Measurements from ENCODE around the gene HSP90AB1.

The HSP90AB1 gene

DNA sequence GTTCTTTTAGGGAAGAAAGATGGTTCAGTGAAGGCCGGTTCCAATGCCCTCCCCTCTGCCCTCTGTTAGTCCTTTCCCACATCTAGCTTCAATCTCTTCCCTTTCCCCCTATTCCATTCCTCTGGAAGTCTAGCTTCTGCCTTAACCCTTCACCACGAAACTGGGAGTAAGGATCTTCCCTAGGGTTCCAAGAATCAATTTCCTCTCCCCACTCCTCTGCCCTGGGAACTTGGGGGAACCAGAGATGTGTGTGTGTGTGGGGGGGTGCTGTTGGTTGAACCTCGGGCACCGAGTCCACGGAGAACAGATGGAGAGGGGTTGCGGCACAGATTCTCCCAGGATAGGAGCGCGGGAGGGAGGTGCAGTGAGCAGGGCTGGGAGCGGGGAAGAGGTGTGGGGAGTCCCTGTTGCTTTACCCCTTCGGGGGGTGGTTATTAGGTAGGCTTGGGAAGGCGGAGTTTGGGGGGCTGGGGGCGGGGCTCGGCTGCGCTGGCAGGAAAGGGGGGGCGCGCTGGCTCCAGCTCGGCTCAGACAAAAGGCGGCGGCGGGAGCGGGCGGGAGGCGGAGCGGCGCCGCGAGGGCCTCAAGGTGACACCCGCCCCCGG lies 23.1 kb downstream of the HSP90AB1 start, which contains the start of gene TMEM151B:
Gene TMEM151B (plus strand): TSS at position 530 of the 605 bp plus-strand sequence. CDS start 293 bp downstream, outside the sequence.
- peak; percentile 26 for DNase-seq

DNA sequence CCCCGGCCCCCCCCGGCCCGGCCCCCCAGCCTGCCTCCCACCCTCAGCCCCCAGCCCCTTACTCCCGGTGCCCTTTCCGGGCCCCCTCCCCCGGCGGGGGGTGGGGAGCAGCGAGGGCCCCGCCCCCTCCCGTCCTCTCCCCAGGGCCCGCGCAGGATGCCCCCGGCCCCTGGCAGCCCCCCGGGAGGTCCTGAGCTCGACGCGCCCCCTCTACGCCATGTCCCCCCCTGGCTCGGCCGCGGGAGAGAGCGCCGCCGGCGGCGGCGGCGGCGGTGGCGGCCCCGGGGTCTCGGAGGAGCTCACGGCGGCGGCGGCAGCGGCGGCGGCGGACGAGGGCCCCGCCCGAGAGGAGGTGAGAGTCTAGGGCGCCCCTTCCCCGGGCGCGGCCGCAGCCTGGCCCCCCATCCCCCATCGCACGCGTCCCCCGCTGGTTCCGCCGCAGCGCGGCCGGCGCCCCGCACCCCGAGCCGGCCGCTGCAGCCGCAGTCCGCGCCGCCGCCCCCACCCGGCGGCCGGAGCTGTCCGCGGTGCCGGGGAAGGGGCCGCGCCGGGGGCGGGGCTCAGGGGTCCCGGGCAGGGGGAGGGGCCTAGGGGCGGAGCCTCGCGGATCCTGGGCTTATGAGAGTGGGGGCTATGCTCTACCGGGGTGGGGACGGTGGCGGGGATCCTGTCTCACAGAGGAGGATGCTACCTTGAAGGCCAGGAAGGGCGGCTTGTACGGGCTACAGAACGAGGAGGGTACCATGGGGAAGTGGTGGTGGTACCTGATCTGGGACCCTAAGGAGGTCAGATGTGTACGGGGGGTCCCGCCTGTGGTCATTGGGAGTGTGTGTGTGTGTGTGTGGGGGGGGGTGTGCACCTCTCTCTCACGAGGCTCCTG lies 23.9 kb downstream of the HSP90AB1 start:
- DNase-seq = peak; percentile 34

DNA sequence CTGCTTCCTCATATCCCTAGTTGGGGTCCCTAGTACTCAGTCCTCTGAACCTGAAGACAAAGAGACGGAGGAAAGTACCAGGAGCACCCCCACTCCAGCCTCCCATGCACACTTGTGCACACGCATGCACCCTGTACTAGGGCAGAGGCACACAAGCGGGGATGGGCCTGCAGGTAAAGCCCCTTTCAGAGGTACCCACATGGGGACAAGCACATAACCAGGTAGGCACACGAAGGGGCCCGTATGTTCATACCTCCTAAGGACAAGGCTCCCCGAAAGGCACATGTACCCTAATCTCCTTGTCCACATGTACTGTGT lies 24.5 kb downstream of the HSP90AB1 start:
- DNase-seq = no peak

DNA sequence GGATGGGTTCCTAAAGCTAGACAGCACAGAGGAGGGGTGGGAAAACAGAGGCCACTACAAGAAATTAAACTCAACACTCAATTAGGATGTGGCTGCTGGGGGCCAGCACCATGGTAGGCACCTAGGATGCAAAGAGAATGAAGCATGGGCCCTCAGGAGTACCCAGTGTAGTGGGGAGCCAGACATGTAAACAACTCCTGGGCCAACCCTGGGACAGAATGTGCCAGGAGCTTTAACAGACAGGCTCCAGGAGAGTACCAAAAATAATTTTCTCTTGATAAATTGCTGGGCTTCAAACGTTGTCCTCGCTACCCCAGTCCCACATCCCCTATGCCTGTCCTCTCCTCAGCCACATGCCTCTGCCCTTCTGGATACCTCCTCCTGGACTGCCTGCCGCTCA lies 25.0 kb downstream of the HSP90AB1 start:
- DNase-seq = no peak

DNA sequence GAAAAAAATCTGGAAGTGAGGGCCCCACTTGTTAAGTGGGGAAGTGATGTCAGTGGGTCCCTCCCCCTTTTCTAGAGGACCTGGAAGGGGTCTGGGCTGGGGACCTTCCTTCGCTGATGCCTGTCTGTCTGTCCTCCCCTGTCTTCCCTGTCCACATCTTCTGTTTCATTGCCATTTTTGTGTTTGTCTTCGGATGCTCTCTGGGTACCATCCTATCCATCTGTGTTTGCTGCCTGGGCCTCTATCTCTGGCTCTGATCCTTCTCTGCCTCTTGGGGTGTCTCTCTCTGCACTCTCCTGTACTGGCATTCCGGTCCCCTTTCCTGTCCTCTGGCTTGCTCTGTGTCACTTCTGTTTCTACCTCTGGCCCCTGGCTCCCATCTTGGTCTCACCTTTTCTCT lies 25.6 kb downstream of the HSP90AB1 start:
- no peak for DNase-seq

DNA sequence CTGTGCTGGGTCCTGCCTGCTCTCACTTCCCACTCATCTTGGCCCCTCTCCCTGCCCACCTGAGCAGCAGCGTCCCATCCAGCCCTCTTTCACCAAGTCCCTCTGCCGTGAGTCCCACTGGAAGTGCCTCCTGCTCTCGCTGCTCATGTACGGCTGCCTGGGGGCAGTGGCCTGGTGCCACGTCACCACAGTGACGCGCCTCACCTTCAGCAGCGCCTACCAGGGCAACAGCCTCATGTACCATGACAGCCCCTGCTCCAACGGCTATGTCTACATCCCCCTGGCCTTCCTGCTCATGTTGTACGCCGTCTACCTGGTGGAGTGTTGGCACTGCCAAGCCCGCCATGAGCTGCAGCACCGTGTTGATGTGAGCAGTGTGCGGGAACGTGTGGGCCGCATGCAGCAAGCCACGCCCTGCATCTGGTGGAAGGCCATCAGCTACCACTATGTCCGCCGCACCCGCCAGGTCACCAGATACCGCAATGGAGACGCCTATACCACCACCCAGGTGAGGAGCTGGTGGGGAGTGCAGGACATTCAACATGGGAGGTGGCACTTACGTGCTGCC lies 26.2 kb downstream of the HSP90AB1 start:
- no peak for DNase-seq

GRCh38 chr6:44273617-44274016 lies 26.7 kb downstream of the HSP90AB1 start:
- no peak for DNase-seq

DNA sequence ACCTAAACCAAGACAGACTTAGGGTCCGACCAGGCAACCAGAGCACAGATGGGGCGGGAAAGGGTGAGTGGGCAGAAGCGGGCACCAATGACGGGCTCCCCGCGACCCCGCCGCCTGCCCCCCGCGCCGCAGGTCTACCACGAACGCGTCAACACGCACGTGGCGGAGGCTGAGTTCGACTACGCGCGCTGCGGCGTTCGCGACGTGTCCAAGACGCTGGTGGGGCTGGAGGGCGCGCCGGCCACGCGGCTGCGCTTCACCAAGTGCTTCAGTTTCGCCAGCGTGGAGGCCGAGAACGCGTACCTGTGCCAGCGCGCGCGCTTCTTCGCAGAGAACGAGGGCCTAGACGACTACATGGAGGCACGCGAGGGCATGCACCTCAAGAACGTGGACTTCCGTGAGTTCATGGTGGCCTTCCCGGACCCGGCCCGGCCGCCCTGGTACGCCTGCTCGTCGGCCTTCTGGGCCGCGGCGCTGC lies 28.4 kb downstream of the HSP90AB1 start:
- no peak for DNase-seq

DNA sequence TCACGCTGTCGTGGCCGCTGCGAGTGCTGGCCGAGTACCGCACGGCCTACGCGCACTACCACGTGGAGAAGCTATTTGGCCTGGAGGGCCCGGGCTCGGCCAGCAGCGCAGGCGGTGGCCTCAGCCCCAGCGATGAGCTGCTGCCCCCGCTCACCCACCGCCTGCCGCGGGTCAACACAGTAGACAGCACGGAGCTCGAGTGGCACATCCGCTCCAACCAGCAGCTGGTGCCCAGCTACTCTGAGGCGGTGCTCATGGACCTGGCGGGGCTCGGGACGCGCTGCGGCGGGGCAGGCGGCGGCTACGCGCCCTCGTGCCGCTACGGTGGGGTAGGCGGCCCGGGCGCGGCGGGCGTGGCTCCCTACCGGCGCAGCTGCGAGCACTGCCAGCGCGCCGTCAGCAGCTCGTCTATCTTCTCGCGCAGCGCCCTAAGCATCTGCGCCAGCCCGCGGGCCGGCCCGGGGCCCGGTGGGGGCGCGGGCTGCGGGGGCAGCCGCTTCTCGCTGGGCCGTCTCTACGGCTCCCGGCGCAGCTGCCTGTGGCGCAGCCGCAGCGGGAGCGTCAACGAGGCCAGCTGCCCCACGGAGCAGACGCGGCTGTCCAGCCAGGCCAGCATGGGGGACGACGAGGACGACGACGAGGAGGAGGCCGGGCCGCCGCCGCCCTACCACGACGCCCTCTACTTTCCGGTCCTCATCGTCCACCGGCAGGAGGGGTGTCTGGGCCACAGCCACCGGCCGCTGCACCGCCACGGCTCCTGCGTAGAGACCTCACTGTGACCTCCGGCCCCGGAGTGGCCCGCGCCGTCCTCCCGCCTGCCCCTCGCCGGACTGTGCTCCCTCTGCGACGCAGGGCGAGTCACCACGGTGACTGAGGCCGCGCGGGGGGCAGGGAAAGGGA lies 29.1 kb downstream of the HSP90AB1 start:
- DNase-seq = peak; percentile 24

- DNase-seq = no peak
These were observed 30.1 kb downstream of the HSP90AB1 start for GRCh38 chr6:44276667-44277640.

- DNase-seq = no peak
These were observed 30.9 kb downstream of the HSP90AB1 start for GRCh38 chr6:44277763-44278162.

DNA sequence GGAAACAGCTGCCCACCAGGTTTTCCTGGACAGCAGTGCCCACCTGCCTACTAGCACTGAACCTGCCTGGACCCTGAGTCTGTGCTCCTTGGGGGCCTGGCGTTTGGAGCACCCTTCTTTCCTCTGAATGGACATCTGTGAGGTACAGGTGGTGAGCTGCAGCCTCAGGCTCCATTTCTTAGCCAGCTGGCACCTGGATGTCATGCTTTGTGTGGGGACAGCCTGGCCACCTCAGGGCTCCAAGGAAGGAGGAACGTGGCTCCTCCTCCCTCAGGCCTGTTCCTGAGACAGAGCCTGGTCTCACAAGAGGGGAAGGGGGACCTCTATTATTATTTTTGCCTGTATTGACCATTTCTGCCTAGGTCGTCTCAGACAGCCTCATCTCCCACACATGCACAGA lies 31.4 kb downstream of the HSP90AB1 start:
- DNase-seq = no peak

GRCh38 chr6:44278774-44279697 lies 32.1 kb downstream of the HSP90AB1 start:
- no peak for DNase-seq

- DNase-seq = no peak
These were observed 37.2 kb downstream of the HSP90AB1 start for GRCh38 chr6:44284121-44284520.

DNA sequence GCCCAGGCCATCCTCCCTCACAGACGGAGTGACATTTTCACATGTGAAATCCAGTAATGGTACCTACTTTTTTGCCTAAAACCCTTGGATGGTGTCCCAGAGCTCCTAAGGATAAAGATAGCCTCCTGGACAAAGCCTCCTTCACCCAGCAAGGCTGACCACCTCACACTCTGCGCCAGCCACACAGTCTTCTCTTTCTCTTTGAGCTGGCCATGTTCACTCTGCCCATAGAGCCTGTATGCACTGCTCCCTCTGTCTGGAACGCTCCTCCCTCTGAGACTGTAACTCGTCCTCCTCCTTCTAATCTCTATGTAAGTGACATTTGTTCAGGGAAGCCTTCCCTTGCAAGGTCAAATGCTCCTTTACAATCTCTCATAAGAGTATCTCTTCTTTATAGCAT lies 38.0 kb downstream of the HSP90AB1 start:
- no peak for DNase-seq

DNA sequence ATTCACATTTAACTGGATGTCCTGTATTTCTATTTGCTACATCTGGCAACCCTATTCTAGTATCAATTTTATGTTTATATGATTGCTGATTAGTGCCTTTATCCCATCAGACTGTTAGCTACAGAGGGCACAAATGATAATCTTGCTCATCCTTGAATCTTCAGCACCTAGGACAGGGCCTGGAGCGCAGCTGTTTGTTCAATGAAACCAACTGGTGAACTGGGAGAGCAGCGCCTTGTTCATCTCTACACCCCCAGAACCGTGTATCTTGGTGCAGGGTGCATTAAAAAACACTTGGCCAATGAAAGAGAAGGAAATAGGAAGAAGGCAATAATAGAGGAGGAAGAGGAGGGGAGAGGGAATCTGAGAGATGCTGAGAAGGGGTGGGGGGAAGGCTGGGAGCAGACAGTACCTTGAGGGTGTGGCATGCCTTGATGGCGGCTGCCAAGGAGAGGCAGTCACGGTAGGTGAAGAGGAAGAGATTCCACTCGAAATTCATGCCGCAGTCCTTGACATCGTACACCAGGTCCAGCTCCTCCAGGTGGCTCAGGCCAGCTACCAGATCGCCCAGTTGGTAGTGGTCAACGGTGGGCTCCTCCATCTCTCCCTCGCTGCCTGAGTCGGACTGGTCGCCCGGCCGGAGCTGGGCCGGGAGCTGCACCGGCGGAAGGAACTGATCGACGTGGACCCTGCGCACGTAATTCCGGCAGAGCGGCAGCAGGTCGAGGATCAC lies 38.8 kb downstream of the HSP90AB1 start:
- DNase-seq = no peak

GRCh38 chr6:44286285-44286565 lies 39.3 kb downstream of the HSP90AB1 start:
- DNase-seq = no peak

- no peak for DNase-seq
These were observed 39.8 kb downstream of the HSP90AB1 start for GRCh38 chr6:44286747-44287146.

GRCh38 chr6:44289726-44290260 lies 42.9 kb downstream of the HSP90AB1 start:
- no peak for DNase-seq

DNA sequence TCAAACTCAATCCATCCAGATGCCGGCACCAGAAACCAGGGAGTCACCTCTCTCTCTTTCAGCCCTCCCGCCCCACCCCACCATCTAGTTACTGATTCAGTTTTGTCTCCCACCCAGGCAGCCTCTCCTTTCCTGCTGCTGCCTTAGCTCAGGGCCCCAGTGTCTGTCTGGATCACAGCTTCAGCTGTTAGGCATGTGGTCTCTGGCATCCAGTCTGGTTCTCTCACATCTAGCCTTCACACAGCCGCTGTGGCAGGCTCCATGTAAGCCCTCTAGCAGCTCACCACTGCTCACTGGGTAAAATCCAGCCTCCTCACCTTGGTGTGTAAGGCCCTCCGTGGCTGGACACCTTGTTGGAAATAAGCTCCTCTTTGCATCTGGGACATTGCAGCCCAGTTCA lies 44.9 kb downstream of the HSP90AB1 start:
- no peak for DNase-seq

Data from NCI-H1092 treated with DMSO at 0.1 percent for 48 hours (cell line).